HEK293 (cell line): ENCODE measurements around the gene PHF23.
A peak's percentile ranks its signal among the peaks of the same experiment; 100 is the strongest.

ENCODE experiments used
- CTCF ChIA-PET: fragments of 350-600 bp; formaldehyde crosslinking; extraction: SDS; loops from one replicate; lab custom pipeline; 2021; ENCODE audit warnings: antibody characterized with exemption; lab: Yijun Ruan, JAX
- POLR2A ChIA-PET: fragments of 300-600 bp; formaldehyde crosslinking; extraction: SDS; loops from one replicate; lab custom pipeline; 2020; ENCODE audit warnings: antibody characterized with exemption, inconsistent platforms; lab: Yijun Ruan, JAX
- H3K27ac ChIP-seq: fragments of 200-500 bp; sonication (Bioruptor generic); 2 replicates; pipeline ENCODE4 v1.5.1; 2014; ENCODE audit warnings: low read depth, low read length, control low read depth, inconsistent platforms; ENCODE audit errors: extremely low read depth
- H3K36me3 ChIP-seq, 2 experiments: fragments of 200-500 bp in 1 of 2; sonication (Bioruptor generic) in 1 of 2; 1 replicate in 1 of 2; 2 replicates in 1 of 2; pipeline ENCODE4 v1.5.1; 2014 to 2017; ENCODE audit warnings: inconsistent platforms in 2 of 2, low read length in 2 of 2; ENCODE audit not compliant: control insufficient read depth in 2 of 2, insufficient read depth in 1 of 2
- H3K4me1 ChIP-seq: fragments of 200-500 bp; sonication (Bioruptor generic); 2 replicates; pipeline ENCODE4 v1.5.1; 2014; ENCODE audit warnings: mild to moderate bottlenecking, low read length, inconsistent platforms; ENCODE audit not compliant: control insufficient read depth, insufficient read depth
- H3K4me3 ChIP-seq: 2 replicates; pipeline ENCODE4 v1.5.1; 2011; ENCODE audit warnings: low read depth, mild to moderate bottlenecking, control low read depth, low read length, moderate library complexity
- H3K9me3 ChIP-seq: fragments of 200-500 bp; sonication (Bioruptor generic); 2 replicates; pipeline ENCODE4 v1.5.1; 2014; ENCODE audit warnings: low read depth, low read length, inconsistent platforms; ENCODE audit not compliant: control insufficient read depth, insufficient read depth
- BCL11A ChIP-seq: fragments of 450-650 bp; formaldehyde crosslinking; IDR thresholded peaks from 2 replicates; pipeline ENCODE4 v1.5.1; 2016; ENCODE audit warnings: low read depth, missing biosample characterization, missing genetic modification characterization
- EGR2 ChIP-seq: fragments of 450-650 bp; formaldehyde crosslinking; IDR thresholded peaks from 2 replicates; pipeline ENCODE4 v1.5.1; 2016; ENCODE audit warnings: low read depth, missing biosample characterization, missing genetic modification characterization
- KLF1 ChIP-seq: fragments of 450-650 bp; formaldehyde crosslinking; IDR thresholded peaks from 2 replicates; pipeline ENCODE4 v1.5.1; 2016; ENCODE audit warnings: missing biosample characterization, missing genetic modification characterization
- RBAK ChIP-seq: fragments of 450-650 bp; formaldehyde crosslinking; IDR thresholded peaks from 2 replicates; pipeline ENCODE4 v1.5.1; 2016; ENCODE audit warnings: missing biosample characterization, missing genetic modification characterization
- SALL2 ChIP-seq: fragments of 450-650 bp; formaldehyde crosslinking; IDR thresholded peaks from 2 replicates; pipeline ENCODE4 v1.5.0; 2017; ENCODE audit warnings: missing biosample characterization, mild to moderate bottlenecking, missing genetic modification characterization, borderline replicate concordance
- SP2 ChIP-seq: fragments of 450-650 bp; formaldehyde crosslinking; IDR thresholded peaks from 2 replicates; pipeline ENCODE4 v1.5.1; 2016; ENCODE audit warnings: missing biosample characterization, missing genetic modification characterization
- SP3 ChIP-seq: fragments of 450-650 bp; formaldehyde crosslinking; IDR thresholded peaks from 2 replicates; pipeline ENCODE4 v1.5.1; 2016; ENCODE audit warnings: missing biosample characterization, missing genetic modification characterization
- ZNF146 ChIP-seq: fragments of 450-650 bp; formaldehyde crosslinking; IDR thresholded peaks from 2 replicates; pipeline ENCODE4 v1.5.1; 2016; ENCODE audit warnings: missing biosample characterization, missing genetic modification characterization
- ZNF148 ChIP-seq: fragments of 450-650 bp; formaldehyde crosslinking; IDR thresholded peaks from 2 replicates; pipeline ENCODE4 v1.5.0; 2017; ENCODE audit warnings: missing biosample characterization, missing genetic modification characterization, borderline replicate concordance
- ZNF169 ChIP-seq: fragments of 450-650 bp; formaldehyde crosslinking; IDR thresholded peaks from 2 replicates; pipeline ENCODE4 v1.5.1; 2016; ENCODE audit warnings: missing biosample characterization, missing genetic modification characterization
- ZNF211 ChIP-seq: fragments of 450-650 bp; formaldehyde crosslinking; IDR thresholded peaks from 2 replicates; pipeline ENCODE4 v1.5.1; 2016; ENCODE audit warnings: low read depth, missing biosample characterization, missing genetic modification characterization
- ZNF23 ChIP-seq: fragments of 450-650 bp; formaldehyde crosslinking; IDR thresholded peaks from 2 replicates; pipeline ENCODE4 v1.5.1; 2016; ENCODE audit warnings: missing biosample characterization, missing genetic modification characterization, borderline replicate concordance
- ZNF335 ChIP-seq: fragments of 450-650 bp; formaldehyde crosslinking; conservative IDR thresholded peaks from 2 replicates; pipeline ENCODE4 v1.5.1; 2016; ENCODE audit warnings: missing biosample characterization, missing genetic modification characterization
- ZNF426 ChIP-seq: fragments of 450-650 bp; formaldehyde crosslinking; IDR thresholded peaks from 2 replicates; pipeline ENCODE4 v1.5.1; 2017; ENCODE audit warnings: missing biosample characterization, missing genetic modification characterization, mild to moderate bottlenecking, inconsistent platforms, moderate library complexity
- ZNF433 ChIP-seq: fragments of 450-650 bp; formaldehyde crosslinking; IDR thresholded peaks from 2 replicates; pipeline ENCODE4 v1.5.1; 2016; ENCODE audit warnings: missing biosample characterization, missing genetic modification characterization, low read depth
- ZNF624 ChIP-seq: fragments of 450-650 bp; formaldehyde crosslinking; IDR thresholded peaks from 2 replicates; pipeline ENCODE4 v1.5.1; 2017; ENCODE audit warnings: missing biosample characterization, missing genetic modification characterization
- ZNF654 ChIP-seq: fragments of 450-650 bp; formaldehyde crosslinking; IDR thresholded peaks from 2 replicates; pipeline ENCODE4 v1.5.1; 2016; ENCODE audit warnings: low read depth, missing biosample characterization, missing genetic modification characterization
- ZNF670 ChIP-seq: fragments of 450-650 bp; formaldehyde crosslinking; IDR thresholded peaks from 2 replicates; pipeline ENCODE4 v1.5.1; 2016; ENCODE audit warnings: missing biosample characterization, missing genetic modification characterization, low read depth
- ZNF792 ChIP-seq: fragments of 450-650 bp; formaldehyde crosslinking; IDR thresholded peaks from 2 replicates; pipeline ENCODE4 v1.5.1; 2016; ENCODE audit warnings: missing biosample characterization, missing genetic modification characterization
- TF ChIP-seq, protein P1 (sequence below): fragments of 450-650 bp; formaldehyde crosslinking; IDR thresholded peaks from 2 replicates; pipeline ENCODE4 v1.5.1; 2016; ENCODE audit warnings: missing biosample characterization, missing genetic modification characterization
- TF ChIP-seq, protein P2 (sequence below): fragments of 450-650 bp; formaldehyde crosslinking; IDR thresholded peaks from 2 replicates; pipeline ENCODE4 v1.5.1; 2016; ENCODE audit warnings: missing biosample characterization, missing genetic modification characterization
- TF ChIP-seq, protein P3 (sequence below): fragments of 450-650 bp; formaldehyde crosslinking; IDR thresholded peaks from 2 replicates; pipeline ENCODE4 v1.5.1; 2016; ENCODE audit warnings: missing biosample characterization, missing genetic modification characterization
- TF ChIP-seq, protein P4 (sequence below): fragments of 450-650 bp; formaldehyde crosslinking; optimal IDR thresholded peaks from 2 replicates; pipeline ENCODE3; 2016; ENCODE audit warnings: missing biosample characterization, mild to moderate bottlenecking, missing genetic modification characterization
- TF ChIP-seq, protein P5 (sequence below): fragments of 450-650 bp; IDR thresholded peaks from 2 replicates; pipeline ENCODE4 v1.5.1; 2018; ENCODE audit warnings: missing biosample characterization, mild to moderate bottlenecking, missing genetic modification characterization

PHF23 gene

GRCh38 chr17:7266784-7267183, 27.5 kb upstream of the PHF23 start:
- H3K9me3 ChIP-seq = no peaks in the 10 kb centered on the region
- CTCF ChIA-PET = interaction anchor here (0.6 to 2.4 kb wide), 5 partner anchors 14 to 89 kb away, joined by 3 to 18 read pairs (median 5); partner anchors contain the start of gene SLC2A4
- POLR2A ChIA-PET = interaction anchor here (0.6 to 1.8 kb wide), 2 partner anchors 10 to 22 kb away, joined by 3 to 5 read pairs; no protein-coding TSS in a partner anchor
- H3K36me3 ChIP-seq = no peaks in the 10 kb centered on the region; a peak in 1 of 3 replicates
- H3K4me1 ChIP-seq = peaks cover 18% of the 10 kb centered on the region
- no peak overlapping the region for H3K27ac ChIP-seq
- no peak overlapping the region for H3K4me3 ChIP-seq
- TF ChIP-seq SP2 (tag by site-specific recombination) (no peak), KLF1 (tag by site-specific recombination) (no peak)
- TF ChIP-seq, protein P1, sequence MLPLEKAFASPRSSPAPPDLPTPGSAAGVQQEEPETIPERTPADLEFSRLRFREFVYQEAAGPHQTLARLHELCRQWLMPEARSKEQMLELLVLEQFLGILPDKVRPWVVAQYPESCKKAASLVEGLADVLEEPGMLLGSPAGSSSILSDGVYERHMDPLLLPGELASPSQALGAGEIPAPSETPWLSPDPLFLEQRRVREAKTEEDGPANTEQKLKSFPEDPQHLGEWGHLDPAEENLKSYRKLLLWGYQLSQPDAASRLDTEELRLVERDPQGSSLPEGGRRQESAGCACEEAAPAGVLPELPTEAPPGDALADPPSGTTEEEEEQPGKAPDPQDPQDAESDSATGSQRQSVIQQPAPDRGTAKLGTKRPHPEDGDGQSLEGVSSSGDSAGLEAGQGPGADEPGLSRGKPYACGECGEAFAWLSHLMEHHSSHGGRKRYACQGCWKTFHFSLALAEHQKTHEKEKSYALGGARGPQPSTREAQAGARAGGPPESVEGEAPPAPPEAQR = no peak

GRCh38 chr17:7263801-7264078, 24.5 kb upstream of the PHF23 start:
- ChIA-PET POLR2A (interaction anchor here (1.2 to 2.1 kb wide), 6 partner anchors 9 to 228 kb away, joined by 3 to 13 read pairs (median 6); partner anchors contain the start of genes ACADVL, CTDNEP1, DLG4 and DVL2), CTCF (interaction anchor here (0.5 to 3.1 kb wide), 8 partner anchors 17 to 1658 kb away, joined by 3 to 24 read pairs (median 4); no protein-coding TSS in a partner anchor)
- H3K9me3 ChIP-seq = no peaks in the 10 kb centered on the region
- H3K4me1 ChIP-seq = peaks cover 18% of the 10 kb centered on the region
- H3K27ac ChIP-seq = peak overlapping the region; percentile 80
- peaks cover 0 to 18% of the 10 kb centered on the region in 2 experiments; a peak in 2 of 3 replicates for H3K36me3 ChIP-seq
- no peak overlapping the region for H3K4me3 ChIP-seq
- no peak for TF ChIP-seq SP3
- TF ChIP-seq ZNF211 (tag by site-specific recombination) = no peak
- no peak for TF ChIP-seq ZNF624 (tag by site-specific recombination)
- TF ChIP-seq, protein P2, sequence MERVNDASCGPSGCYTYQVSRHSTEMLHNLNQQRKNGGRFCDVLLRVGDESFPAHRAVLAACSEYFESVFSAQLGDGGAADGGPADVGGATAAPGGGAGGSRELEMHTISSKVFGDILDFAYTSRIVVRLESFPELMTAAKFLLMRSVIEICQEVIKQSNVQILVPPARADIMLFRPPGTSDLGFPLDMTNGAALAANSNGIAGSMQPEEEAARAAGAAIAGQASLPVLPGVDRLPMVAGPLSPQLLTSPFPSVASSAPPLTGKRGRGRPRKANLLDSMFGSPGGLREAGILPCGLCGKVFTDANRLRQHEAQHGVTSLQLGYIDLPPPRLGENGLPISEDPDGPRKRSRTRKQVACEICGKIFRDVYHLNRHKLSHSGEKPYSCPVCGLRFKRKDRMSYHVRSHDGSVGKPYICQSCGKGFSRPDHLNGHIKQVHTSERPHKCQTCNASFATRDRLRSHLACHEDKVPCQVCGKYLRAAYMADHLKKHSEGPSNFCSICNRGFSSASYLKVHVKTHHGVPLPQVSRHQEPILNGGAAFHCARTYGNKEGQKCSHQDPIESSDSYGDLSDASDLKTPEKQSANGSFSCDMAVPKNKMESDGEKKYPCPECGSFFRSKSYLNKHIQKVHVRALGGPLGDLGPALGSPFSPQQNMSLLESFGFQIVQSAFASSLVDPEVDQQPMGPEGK = peak; percentile 60
- TF ChIP-seq KLF1 (tag by site-specific recombination) = peak; percentile 84
- no peak for TF ChIP-seq ZNF148 (tag by site-specific recombination)
- TF ChIP-seq, protein P3, sequence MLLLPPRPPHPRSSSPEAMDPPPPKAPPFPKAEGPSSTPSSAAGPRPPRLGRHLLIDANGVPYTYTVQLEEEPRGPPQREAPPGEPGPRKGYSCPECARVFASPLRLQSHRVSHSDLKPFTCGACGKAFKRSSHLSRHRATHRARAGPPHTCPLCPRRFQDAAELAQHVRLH (tag by site-specific recombination) = 0 out of 2 replicates have a peak, but pooled peaks have one; percentile 30
- no peak for TF ChIP-seq RBAK
- TF ChIP-seq, protein P4, sequence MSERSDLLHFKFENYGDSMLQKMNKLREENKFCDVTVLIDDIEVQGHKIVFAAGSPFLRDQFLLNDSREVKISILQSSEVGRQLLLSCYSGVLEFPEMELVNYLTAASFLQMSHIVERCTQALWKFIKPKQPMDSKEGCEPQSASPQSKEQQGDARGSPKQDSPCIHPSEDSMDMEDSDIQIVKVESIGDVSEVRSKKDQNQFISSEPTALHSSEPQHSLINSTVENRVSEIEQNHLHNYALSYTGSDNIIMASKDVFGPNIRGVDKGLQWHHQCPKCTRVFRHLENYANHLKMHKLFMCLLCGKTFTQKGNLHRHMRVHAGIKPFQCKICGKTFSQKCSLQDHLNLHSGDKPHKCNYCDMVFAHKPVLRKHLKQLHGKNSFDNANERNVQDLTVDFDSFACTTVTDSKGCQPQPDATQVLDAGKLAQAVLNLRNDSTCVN = peak; percentile 1
- TF ChIP-seq, protein P5, sequence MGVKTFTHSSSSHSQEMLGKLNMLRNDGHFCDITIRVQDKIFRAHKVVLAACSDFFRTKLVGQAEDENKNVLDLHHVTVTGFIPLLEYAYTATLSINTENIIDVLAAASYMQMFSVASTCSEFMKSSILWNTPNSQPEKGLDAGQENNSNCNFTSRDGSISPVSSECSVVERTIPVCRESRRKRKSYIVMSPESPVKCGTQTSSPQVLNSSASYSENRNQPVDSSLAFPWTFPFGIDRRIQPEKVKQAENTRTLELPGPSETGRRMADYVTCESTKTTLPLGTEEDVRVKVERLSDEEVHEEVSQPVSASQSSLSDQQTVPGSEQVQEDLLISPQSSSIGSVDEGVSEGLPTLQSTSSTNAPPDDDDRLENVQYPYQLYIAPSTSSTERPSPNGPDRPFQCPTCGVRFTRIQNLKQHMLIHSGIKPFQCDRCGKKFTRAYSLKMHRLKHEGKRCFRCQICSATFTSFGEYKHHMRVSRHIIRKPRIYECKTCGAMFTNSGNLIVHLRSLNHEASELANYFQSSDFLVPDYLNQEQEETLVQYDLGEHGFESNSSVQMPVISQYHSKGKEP (tag by site-specific recombination) = 0 out of 2 replicates have a peak, but pooled peaks have one; percentile 11
- TF ChIP-seq BCL11A (tag by site-specific recombination) = no peak
- TF ChIP-seq ZNF792 (tag by site-specific recombination) = no peak
- no peak for TF ChIP-seq ZNF23
- TF ChIP-seq ZNF433 (tag by site-specific recombination) = no peak
- TF ChIP-seq ZNF426 (tag by site-specific recombination) = no peak
- no peak for TF ChIP-seq ZNF146 (tag by site-specific recombination)
- no peak for TF ChIP-seq ZNF670 (tag by site-specific recombination)
- TF ChIP-seq SALL2 = no peak
- TF ChIP-seq ZNF169 (tag by site-specific recombination) = no peak
- TF ChIP-seq ZNF654 (tag by site-specific recombination) = no peak
- TF ChIP-seq EGR2 (tag by site-specific recombination) = peak; percentile 60
- no peak for TF ChIP-seq ZNF335 (tag by site-specific recombination)
